ENCODE results near the gene DERA.

- TF ChIP-seq CTCF (conservative IDR thresholded peaks at IDR 0.05 in 1 of 2, IDR thresholded peaks at IDR 0.05 in 1 of 2; ENCODE audit: low read depth in 1 of 2, low read length in 2 of 2) (no peak), EZH2 (IDR thresholded peaks at IDR 0.05; ENCODE audit: low read length, missing control alignments) (no peak)
Observed at GRCh38 chr12:16034136-16034817, 123.1 kb downstream of the DERA start.

Data from fibroblast of lung (primary cell).